GM12878 (cell line): ENCODE results near the gene GNB3. TPM values are rescaled to one million over a fixed set of nuclear protein-coding genes. Genes with fewer than 3 reads are reported as not detected.

Experiments used
- BACH1 ChIP-seq: fragments of 450-650 bp; IDR thresholded peaks from 2 replicates; pipeline ENCODE4 v1.6.1; 2017; ENCODE audit warnings: mild to moderate bottlenecking, borderline replicate concordance
- BRCA1 ChIP-seq: IDR thresholded peaks from 2 replicates; pipeline ENCODE4 v1.6.1; 2011; ENCODE audit warnings: low read depth, low read length, improper control_type of control experiment
- EGR1 ChIP-seq, 2 experiments: IDR thresholded peaks; 1 replicate in 1 of 2; 2 replicates in 1 of 2; pipeline ENCODE4 v1.6.1; 2011 to 2012; ENCODE audit warnings: low read depth in 2 of 2, low read length in 2 of 2, borderline replicate concordance in 1 of 2, mild to moderate bottlenecking in 1 of 2, moderate library complexity in 1 of 2
- HDGF ChIP-seq: fragments of 450-650 bp; IDR thresholded peaks from 2 replicates; pipeline ENCODE4 v1.6.1; 2016; ENCODE audit warnings: antibody characterized with exemption
- IKZF1 ChIP-seq: fragments of 450-650 bp; conservative IDR thresholded peaks from 2 replicates; pipeline ENCODE4 v1.6.1; 2017; ENCODE audit warnings: antibody characterized with exemption, mild to moderate bottlenecking
- IKZF2 ChIP-seq, 2 experiments: fragments of 450-650 bp; IDR thresholded peaks; 2 replicates each; pipeline ENCODE4 v1.6.1; 2017; ENCODE audit warnings: mild to moderate bottlenecking in 2 of 2, moderate library complexity in 2 of 2
- MEF2B ChIP-seq: fragments of 450-650 bp; IDR thresholded peaks from 2 replicates; pipeline ENCODE4 v1.6.1; 2018; ENCODE audit warnings: mild to moderate bottlenecking, moderate library complexity; ENCODE audit not compliant: partially characterized antibody, poor library complexity, severe bottlenecking
- MXI1 ChIP-seq: fragments of 150-350 bp; IDR thresholded peaks from 2 replicates; pipeline ENCODE4 v1.6.1; 2011; ENCODE audit warnings: low read depth, mild to moderate bottlenecking, inconsistent platforms, low read length, improper control_type of control experiment
- NFIC ChIP-seq: IDR thresholded peaks from 2 replicates; pipeline ENCODE4 v1.6.1; 2012; ENCODE audit warnings: low read depth, mild to moderate bottlenecking, inconsistent platforms, low read length, moderate library complexity
- NFYB ChIP-seq: IDR thresholded peaks from 2 replicates; pipeline ENCODE4 v1.6.1; 2011; ENCODE audit warnings: low read depth, mild to moderate bottlenecking, low read length, improper control_type of control experiment, moderate library complexity; ENCODE audit not compliant: insufficient read depth
- POU2F2 ChIP-seq: IDR thresholded peaks from 3 replicates; pipeline ENCODE4 v1.6.1; 2011; ENCODE audit warnings: low read depth, mild to moderate bottlenecking, low read length, borderline replicate concordance
- SMARCA5 ChIP-seq: fragments of 450-650 bp; IDR thresholded peaks from 2 replicates; pipeline ENCODE4 v1.6.1; 2017; ENCODE audit warnings: mild to moderate bottlenecking
- TAF1 ChIP-seq: IDR thresholded peaks from 2 replicates; pipeline ENCODE4 v1.6.1; 2011; ENCODE audit warnings: mild to moderate bottlenecking, low read depth, low read length, borderline replicate concordance
- TCF12 ChIP-seq: IDR thresholded peaks from 2 replicates; pipeline ENCODE4 v1.6.1; 2011; ENCODE audit warnings: low read depth, mild to moderate bottlenecking, low read length
- ZBTB40 ChIP-seq: fragments of 450-650 bp; IDR thresholded peaks from 2 replicates; pipeline ENCODE4 v1.6.1; 2016; ENCODE audit warnings: mild to moderate bottlenecking, moderate library complexity, borderline replicate concordance
- ZNF687 ChIP-seq: fragments of 450-650 bp; IDR thresholded peaks from 2 replicates; pipeline ENCODE4 v1.6.1; 2017; ENCODE audit warnings: mild to moderate bottlenecking, moderate library complexity
- polyA plus RNA-seq, 11 experiments: library from polyadenylated mRNA; depleted of rRNA in 4 of 11; unstranded in 6 of 11; stranded (reverse) in 5 of 11; fragments of >200 nt; fragmentation: Nextera tagmentation in 4 of 11; fragmentation: Illumina TruSeq in 1 of 11; extraction: Ambion mirVana in 4 of 11; extraction: Trizol in 1 of 11; gene quantifications; 1 replicate in 1 of 11; 2 replicates in 10 of 11; pipeline versions ENCODE4 v1.2.1 to v1.2.3, GENCODE V29; 2011 to 2016; ENCODE audit warnings: inconsistent platforms in 2 of 11, missing spikeins in 2 of 11, low read depth in 1 of 11
- total RNA-seq, 4 experiments: library from RNA; depleted of rRNA in 3 of 4; stranded (reverse); fragments of >200 nt in 3 of 4; fragmentation: Illumina TruSeq in 1 of 4; extraction: Trizol in 1 of 4; gene quantifications; 2 replicates each; pipeline versions ENCODE4 v1.2.1 to v1.2.3, GENCODE V29; 2013 to 2021

The GNB3 gene
- total and polyA plus RNA-seq, 10 of the 15 experiments (the other 5 are each of a cell fraction or from before 2014, with no cell fraction given), result 0.05 to 1.1 (median 0.36) TPM

- TF ChIP-seq POU2F2 (peak; percentile 43; the same call in 1 of the 3 replicates), BRCA1 (0 out of 2 replicates have a peak, but pooled peaks have one; percentile 7), EGR1 (IDR thresholded peaks at IDR 0.05; ENCODE audit: borderline replicate concordance in 1 of 2, low read depth in 2 of 2, low read length in 2 of 2) (peak in 1 of 2 experiments; percentile 79; a peak in 2 of 3 replicates), NFYB (no peak), TCF12 (peak; percentile 45; the same call in 1 of the 2 replicates), MXI1 (peak; percentile 55; the same call in 1 of the 2 replicates), IKZF2 (IDR thresholded peaks at IDR 0.05) (0 out of 4 replicates have a peak, but pooled peaks of 1 of the 2 experiments have one; percentile 19), HDGF (peak; percentile 36; the same call in 1 of the 2 replicates), ZNF687 (no peak), MEF2B (peak; percentile 78), SMARCA5 (peak; percentile 22; the same call in 1 of the 2 replicates), NFIC (no peak), ZBTB40 (peak; percentile 75), BACH1 (peak; percentile 48), IKZF1 (peak; percentile 28; the same call in 1 of the 2 replicates), TAF1 (peak; percentile 39; the same call in 1 of the 2 replicates)
Measured at GRCh38 chr12:6873094-6874014, 32.6 kb downstream of the GNB3 start, which contains the start of gene SPSB2 (continued).
